Smooth muscle cell (in vitro differentiated cells): ENCODE measurements around the gene DUSP7. TPM values are rescaled to one million over a fixed set of nuclear protein-coding genes. Genes with fewer than 3 reads are reported as not detected.

Experiments used
- DNase-seq: peaks from one replicate; lab custom pipeline; 2025; ENCODE audit not compliant: unreplicated experiment; lab: John Stamatoyannopoulos, UW
- H2AFZ ChIP-seq: fragments of 200-600 bp; sonication (generic); 2 replicates; pipeline ENCODE4 v1.6.0; 2016; ENCODE audit warnings: antibody characterized with exemption, low read depth, mild to moderate bottlenecking
- H3F3A ChIP-seq: fragments of 200-600 bp; sonication (generic); 2 replicates; pipeline ENCODE4 v1.6.0; 2017; ENCODE audit warnings: antibody characterized with exemption, low read depth
- H3K27ac ChIP-seq: fragments of 200-600 bp; sonication (generic); 2 replicates; pipeline ENCODE4 v1.5.1; 2016; ENCODE audit warnings: low read depth, mild to moderate bottlenecking
- H3K27me3 ChIP-seq: fragments of 200-600 bp; sonication (generic); 2 replicates; pipeline ENCODE4 v1.6.1; 2016; ENCODE audit warnings: low read depth, mild to moderate bottlenecking
- H3K36me3 ChIP-seq: fragments of 200-600 bp; sonication (generic); 2 replicates; pipeline ENCODE4 v1.5.1; 2016; ENCODE audit warnings: low read depth
- H3K4me1 ChIP-seq: fragments of 200-600 bp; sonication (generic); 2 replicates; pipeline ENCODE4 v1.5.1; 2016; ENCODE audit warnings: low read depth
- H3K4me2 ChIP-seq: fragments of 200-600 bp; sonication (generic); 2 replicates; pipeline ENCODE4 v1.6.0; 2016; ENCODE audit warnings: mild to moderate bottlenecking
- H3K4me3 ChIP-seq: fragments of 200-600 bp; sonication (generic); 2 replicates; pipeline ENCODE4 v1.5.1; 2016; ENCODE audit warnings: mild to moderate bottlenecking
- H3K79me2 ChIP-seq: fragments of 200-600 bp; sonication (generic); 2 replicates; pipeline ENCODE4 v1.6.0; 2016; ENCODE audit warnings: low read depth, mild to moderate bottlenecking
- H3K9ac ChIP-seq: fragments of 200-600 bp; sonication (generic); 2 replicates; pipeline ENCODE4 v1.6.0; 2016; ENCODE audit warnings: low read depth
- H3K9me3 ChIP-seq: fragments of 200-600 bp; sonication (generic); replicated peaks from 2 replicates; pipeline ENCODE4 v1.5.1; 2016; ENCODE audit warnings: low read depth
- H4K20me1 ChIP-seq: fragments of 200-600 bp; sonication (generic); 2 replicates; pipeline ENCODE4 v1.6.0; 2016; ENCODE audit warnings: low read depth
- WGBS: methylation state at CpG from one replicate; pipeline ENCODE4 v1.1.7; 2016; ENCODE audit warnings: low lambda C conversion rate; 5-methylcytosine and 5-hydroxymethylcytosine counted together
- polyA plus RNA-seq: library from polyadenylated mRNA; unstranded; fragments of >200 nt; fragmentation: Nextera tagmentation; extraction: Ambion mirVana; gene quantifications from 2 replicates; pipeline ENCODE4 v1.2.1, GENCODE V29; 2016
- total RNA-seq: library from RNA; depleted of rRNA; stranded (reverse); fragments of >200 nt; gene quantifications from 2 replicates; pipeline ENCODE4 v1.2.3, GENCODE V29; 2014
- TF ChIP-seq, protein P1 (sequence below): fragments of 200-600 bp; sonication (generic); IDR thresholded peaks from 2 replicates; pipeline ENCODE4 v1.5.1; 2017; ENCODE audit warnings: borderline replicate concordance, mild to moderate bottlenecking, antibody characterized with exemption; ENCODE audit not compliant: insufficient read depth, poor library complexity, severe bottlenecking

The DUSP7 gene
- total and polyA plus RNA-seq, 2 experiments from 2014 or later = 12.4 to 26.8 TPM

GRCh38 chr3:52055537-52056351 lies 627 bp downstream of the DUSP7 start:
- Histone ChIP-seq H3K36me3 (no peaks in the 10 kb centered on the region), H3K9me3 (no peaks in the 10 kb centered on the region), H3K9ac (peak overlapping the region; percentile 84), H3K27me3 (no peaks in the 10 kb centered on the region), H4K20me1 (peaks cover 18% of the 10 kb centered on the region), H3K27ac (peak overlapping the region; percentile 93), H2AFZ (peak overlapping the region; percentile 24), H3K4me2 (peak overlapping the region; percentile 97), H3K4me3 (peak overlapping the region; percentile 84), H3K4me1 (peaks cover 28% of the 10 kb centered on the region), H3K79me2 (peaks cover 52% of the 10 kb centered on the region), H3F3A (peaks cover 11% of the 10 kb centered on the region)
- WGBS = 1% methylated on average over 88 of the region's 94 CpGs
- peak; percentile 20 for DNase-seq
- TF ChIP-seq, protein P1, sequence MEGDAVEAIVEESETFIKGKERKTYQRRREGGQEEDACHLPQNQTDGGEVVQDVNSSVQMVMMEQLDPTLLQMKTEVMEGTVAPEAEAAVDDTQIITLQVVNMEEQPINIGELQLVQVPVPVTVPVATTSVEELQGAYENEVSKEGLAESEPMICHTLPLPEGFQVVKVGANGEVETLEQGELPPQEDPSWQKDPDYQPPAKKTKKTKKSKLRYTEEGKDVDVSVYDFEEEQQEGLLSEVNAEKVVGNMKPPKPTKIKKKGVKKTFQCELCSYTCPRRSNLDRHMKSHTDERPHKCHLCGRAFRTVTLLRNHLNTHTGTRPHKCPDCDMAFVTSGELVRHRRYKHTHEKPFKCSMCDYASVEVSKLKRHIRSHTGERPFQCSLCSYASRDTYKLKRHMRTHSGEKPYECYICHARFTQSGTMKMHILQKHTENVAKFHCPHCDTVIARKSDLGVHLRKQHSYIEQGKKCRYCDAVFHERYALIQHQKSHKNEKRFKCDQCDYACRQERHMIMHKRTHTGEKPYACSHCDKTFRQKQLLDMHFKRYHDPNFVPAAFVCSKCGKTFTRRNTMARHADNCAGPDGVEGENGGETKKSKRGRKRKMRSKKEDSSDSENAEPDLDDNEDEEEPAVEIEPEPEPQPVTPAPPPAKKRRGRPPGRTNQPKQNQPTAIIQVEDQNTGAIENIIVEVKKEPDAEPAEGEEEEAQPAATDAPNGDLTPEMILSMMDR = peak; percentile 12

GRCh38 chr3:52054661-52055511 lies 1.5 kb downstream of the DUSP7 start:
- Histone ChIP-seq H3K79me2 (peaks cover 60% of the 10 kb centered on the region), H2AFZ (peak overlapping the region; percentile 24), H4K20me1 (peaks cover 18% of the 10 kb centered on the region), H3K27ac (peak overlapping the region; percentile 93), H3K9ac (peak overlapping the region; percentile 84), H3K27me3 (no peaks in the 10 kb centered on the region), H3K9me3 (no peaks in the 10 kb centered on the region), H3F3A (peaks cover 18% of the 10 kb centered on the region), H3K4me3 (peak overlapping the region; percentile 84), H3K36me3 (no peaks in the 10 kb centered on the region), H3K4me1 (peaks cover 28% of the 10 kb centered on the region), H3K4me2 (peak overlapping the region; percentile 97)
- no peak for DNase-seq
- TF ChIP-seq, protein P1 = peak; percentile 34
- 11% methylated on average over 22 of the region's 26 CpGs for WGBS

DNA sequence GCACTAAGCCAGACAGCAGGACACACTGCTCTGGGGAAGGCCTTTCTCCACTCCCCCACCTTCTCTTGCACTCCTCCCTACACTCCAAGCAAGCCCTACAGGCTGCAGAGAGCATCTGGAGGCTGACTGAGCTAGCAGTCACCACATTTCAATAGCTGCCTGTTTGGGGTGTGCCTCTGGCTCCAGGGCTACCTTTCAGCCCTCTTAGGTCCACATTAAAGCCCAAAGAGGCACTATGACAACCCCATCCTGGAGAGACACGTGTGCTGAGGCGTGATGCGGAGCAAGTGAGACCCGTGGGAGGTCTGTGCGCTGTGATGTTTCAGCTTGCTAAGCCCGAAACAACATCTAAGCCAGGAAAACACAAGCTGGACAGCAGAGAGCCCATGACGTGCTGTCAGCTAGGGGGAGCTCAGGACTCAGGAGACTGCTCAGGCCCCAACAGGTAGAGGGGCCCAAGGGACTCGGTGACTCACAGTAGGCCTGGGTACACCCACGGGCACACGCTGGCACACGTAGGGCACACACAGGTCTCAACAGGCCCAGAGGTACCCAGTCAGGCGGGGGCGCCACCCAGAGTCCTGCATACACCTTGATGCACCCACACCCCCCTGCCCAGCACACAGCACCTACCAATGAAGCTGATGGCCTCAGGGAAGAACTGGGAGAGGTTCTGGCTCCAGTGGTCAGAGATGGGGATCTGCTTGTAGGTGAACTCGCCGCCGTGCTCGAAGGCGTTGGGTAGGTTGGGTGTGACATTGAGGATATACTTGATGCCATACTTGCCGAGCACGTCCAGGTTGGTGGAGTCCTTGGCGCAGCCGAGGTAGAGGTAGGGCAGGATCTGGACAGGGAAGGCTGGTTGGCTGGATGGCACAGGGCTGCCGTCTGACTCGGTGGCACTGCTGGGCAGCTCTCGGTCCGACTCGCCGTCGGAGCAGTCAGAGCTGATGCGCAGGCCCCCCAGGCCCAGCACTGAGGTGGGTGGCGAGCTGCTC lies 2.8 kb downstream of the DUSP7 start:
- Histone ChIP-seq H3K27ac (peak overlapping the region; percentile 93), H3K9ac (peak overlapping the region; percentile 61), H4K20me1 (peaks cover 18% of the 10 kb centered on the region), H3K4me3 (peak overlapping the region; percentile 84), H2AFZ (no peak overlapping the region), H3K36me3 (no peaks in the 10 kb centered on the region), H3K9me3 (no peaks in the 10 kb centered on the region), H3K4me1 (peaks cover 28% of the 10 kb centered on the region), H3F3A (peaks cover 29% of the 10 kb centered on the region), H3K79me2 (peaks cover 60% of the 10 kb centered on the region), H3K27me3 (no peaks in the 10 kb centered on the region), H3K4me2 (peak overlapping the region; percentile 97)
- no peak for DNase-seq
- 86% methylated on average over 31 of the region's 31 CpGs for WGBS
- TF ChIP-seq, protein P1 = peak; percentile 26
